Measurements from ENCODE around the gene LSMEM2.
"Not testable (repeated sequence)": the region's sequence is repeated elsewhere in the genome, so short reads cannot be mapped to it uniquely, and the experiment has no call there.

The LSMEM2 gene

GRCh38 chr3:50246517-50246954 lies 32.4 kb upstream of the LSMEM2 start:
- peak; percentile 59 to 89 (median 74) for DNase-seq

- no peak for DNase-seq
Measured at GRCh38 chr3:50248387-50248786, 30.5 kb upstream of the LSMEM2 start.

GRCh38 chr3:50249457-50249856 lies 29.4 kb upstream of the LSMEM2 start:
- DNase-seq = no peak

GRCh38 chr3:50250514-50250913 lies 28.4 kb upstream of the LSMEM2 start:
- no peak for DNase-seq

- DNase-seq = no peak
Measured at GRCh38 chr3:50251220-50251619, 27.7 kb upstream of the LSMEM2 start.

GRCh38 chr3:50254577-50255250 lies 24.2 kb upstream of the LSMEM2 start:
- DNase-seq = no peak

- no peak for DNase-seq
Measured at GRCh38 chr3:50255251-50255615, 23.7 kb upstream of the LSMEM2 start.

- DNase-seq = peak in 1 of 5 donors; percentile 18
Measured at GRCh38 chr3:50256978-50257890, 21.7 kb upstream of the LSMEM2 start.

GRCh38 chr3:50258029-50258680 lies 20.7 kb upstream of the LSMEM2 start:
- DNase-seq = no peak

- DNase-seq = no peak
Measured at GRCh38 chr3:50258979-50259378, 19.9 kb upstream of the LSMEM2 start.

GRCh38 chr3:50259432-50260026 lies 19.4 kb upstream of the LSMEM2 start:
- no peak for DNase-seq

GRCh38 chr3:50260027-50260941 lies 18.6 kb upstream of the LSMEM2 start:
- DNase-seq = peak; percentile 68 to 81 (median 73)

- DNase-seq = no peak
Measured at GRCh38 chr3:50260942-50261441, 17.9 kb upstream of the LSMEM2 start.

- no peak for DNase-seq
Measured at GRCh38 chr3:50261505-50261904, 17.4 kb upstream of the LSMEM2 start.

- not testable (repeated sequence) for DNase-seq
Measured at GRCh38 chr3:50262200-50262599, 16.7 kb upstream of the LSMEM2 start.

- no peak for DNase-seq
Measured at GRCh38 chr3:50262778-50263177, 16.1 kb upstream of the LSMEM2 start.

- no peak for DNase-seq
Measured at GRCh38 chr3:50263478-50264382, 15.2 kb upstream of the LSMEM2 start.

- DNase-seq = no peak
Measured at GRCh38 chr3:50264383-50264963, 14.4 kb upstream of the LSMEM2 start.

- DNase-seq = no peak
Measured at GRCh38 chr3:50264964-50265485, 13.9 kb upstream of the LSMEM2 start.

GRCh38 chr3:50265571-50265970 lies 13.3 kb upstream of the LSMEM2 start:
- DNase-seq = no peak
